Ovary (tissue), 3 donors: ENCODE data around the gene LSAMP.

Experiments
- CTCF ChIP-seq, 3 donors: fragments of 450-650 bp in 2 of 3; fragments of 200-600 bp in 1 of 3; IDR thresholded peaks; one replicate each; pipeline versions ENCODE4 v1.5.1 to v1.8.0; 2016 to 2022; ENCODE audit warnings: antibody characterized with exemption in 3 of 3, mild to moderate bottlenecking in 1 of 3
- POLR2A ChIP-seq: fragments of 450-650 bp; IDR thresholded peaks from one replicate; pipeline ENCODE4 v1.6.1; 2017; ENCODE audit warnings: antibody characterized with exemption, mild to moderate bottlenecking, moderate library complexity
- donor health status: DM: no; HTN: no; CAD: no.

- no peak for TF ChIP-seq CTCF (IDR thresholded peaks at IDR 0.05)
- no peak for TF ChIP-seq POLR2A
These were observed 387.8 kb downstream of the LSAMP start for GRCh38 chr3:116057400-116058006.
